22Rv1 (cell line): ENCODE measurements around the gene DPM2.

Experiments
- H3K27ac ChIP-seq: fragments of 450-650 bp; 2 replicates; pipeline ENCODE4 v1.5.1; 2017
- CTCF ChIP-seq: fragments of 450-650 bp; IDR thresholded peaks from 2 replicates; pipeline ENCODE4 v1.5.1; 2017; ENCODE audit warnings: mild to moderate bottlenecking
- ZFX ChIP-seq: fragments of 450-650 bp; IDR thresholded peaks from 2 replicates; pipeline ENCODE4 v1.6.1; 2017; ENCODE audit warnings: antibody characterized with exemption, borderline replicate concordance

DPM2 gene

GRCh38 chr9:127965953-127966352 is 28.3 kb upstream of the DPM2 start:
- H3K27ac ChIP-seq, result peak overlapping the region; percentile 79
- TF ChIP-seq ZFX (no peak), CTCF (no peak)

- no peak overlapping the region for H3K27ac ChIP-seq
- no peak for TF ChIP-seq ZFX
- TF ChIP-seq CTCF, result no peak
Measured at GRCh38 chr9:127963359-127964064, 25.9 kb upstream of the DPM2 start.

- TF ChIP-seq CTCF (no peak), ZFX (no peak)
- no peak overlapping the region for H3K27ac ChIP-seq
Measured at GRCh38 chr9:127963041-127963358, 25.3 kb upstream of the DPM2 start.

- H3K27ac ChIP-seq, result no peak overlapping the region
- TF ChIP-seq ZFX (no peak), CTCF (no peak)
Measured at GRCh38 chr9:127962278-127962677, 24.6 kb upstream of the DPM2 start.

- no peak for TF ChIP-seq CTCF
- TF ChIP-seq ZFX, result no peak
- H3K27ac ChIP-seq, result no peak overlapping the region
Measured at GRCh38 chr9:127961613-127962155, 24.0 kb upstream of the DPM2 start.

GRCh38 chr9:127961155-127961490 is 23.5 kb upstream of the DPM2 start:
- H3K27ac ChIP-seq, result no peak overlapping the region

More at GRCh38 chr9:127961155-127961490, 23.5 kb upstream of the DPM2 start:
- TF ChIP-seq ZFX (no peak), CTCF (no peak)
